HG02981 (cell line): ENCODE measurements around the gene SDR39U1.
A peak's percentile ranks its signal among the peaks of the same experiment; 100 is the strongest.

Source experiments
- ATAC-seq: cut with Tn5 transposase; IDR thresholded peaks from one replicate; pipeline ENCODE4 v1.9.1; 2021; ENCODE audit warnings: mild to moderate bottlenecking, moderate library complexity; ENCODE audit not compliant: unreplicated experiment

The SDR39U1 gene

DNA sequence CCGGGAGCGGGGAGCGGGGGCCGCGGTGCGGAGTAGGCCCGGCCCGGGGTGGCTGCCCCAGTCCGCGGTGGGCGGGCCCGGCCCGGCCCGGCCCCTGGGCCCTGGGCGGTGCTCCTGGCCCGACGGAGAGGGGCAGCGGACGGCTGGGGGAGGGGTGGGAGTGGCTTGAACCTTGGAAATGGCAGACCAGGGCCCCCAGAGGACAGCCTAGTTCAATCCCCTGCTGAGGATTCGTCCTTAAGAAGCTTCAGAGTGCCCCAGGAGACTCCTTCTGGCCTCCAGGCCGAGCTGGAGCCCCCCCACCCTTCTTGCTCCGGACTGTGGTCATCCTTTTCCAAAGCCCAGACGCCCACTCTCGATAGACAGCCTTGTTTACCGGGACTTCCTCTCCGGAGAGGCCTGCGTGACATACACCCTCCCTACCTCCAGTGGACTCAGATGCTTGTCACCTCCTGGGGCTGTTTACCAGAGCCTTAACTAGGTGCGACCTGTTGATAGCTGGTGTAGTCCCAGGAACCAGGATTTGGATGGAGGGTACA lies 12.4 kb downstream of the SDR39U1 start:
- ATAC-seq, result peak; percentile 50

DNA sequence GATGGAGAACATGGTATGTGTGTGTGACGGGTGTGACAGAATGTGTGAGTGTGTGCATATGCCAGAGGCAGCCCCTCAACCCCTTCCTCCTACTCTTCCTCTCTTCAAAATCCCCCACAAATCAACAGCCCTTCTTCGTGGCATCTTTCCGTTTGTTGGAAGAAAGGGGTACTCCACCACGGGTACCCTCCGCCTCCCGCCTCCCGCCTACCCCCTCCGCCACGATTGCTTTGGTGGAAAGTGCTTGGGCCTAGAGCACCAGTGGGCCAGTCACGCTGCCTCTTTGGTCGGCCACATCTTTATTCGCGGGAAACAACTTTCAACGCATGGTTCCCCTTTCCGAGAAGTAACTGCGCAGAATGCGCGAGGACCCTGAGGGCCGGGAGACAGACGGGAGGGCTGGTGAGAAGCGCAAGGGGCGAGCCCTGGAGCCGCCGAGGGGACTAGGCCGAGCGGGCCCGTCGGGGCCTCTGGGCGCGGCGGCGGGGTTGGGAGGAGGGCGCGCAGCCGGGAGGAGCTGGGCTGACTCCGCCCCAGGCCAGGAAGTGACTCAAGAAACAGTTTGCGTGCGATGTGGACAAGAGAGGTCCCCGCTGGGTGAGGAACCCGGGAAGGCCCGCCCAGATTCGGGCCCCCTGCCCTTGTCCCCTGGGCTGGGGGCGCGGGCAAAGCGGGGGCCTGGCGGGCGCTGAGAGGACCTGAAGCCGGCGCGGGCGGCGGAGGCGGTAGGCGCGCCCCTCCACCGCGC lies 13.0 kb downstream of the SDR39U1 start, which contains the start of the genes CBLN3 and KHNYN:
Gene CBLN3 (minus strand): TSS at position 274 of the 748 bp plus-strand sequence. CDS start 614 bp downstream, outside the sequence.
Gene KHNYN (plus strand): TSS at position 560 of the 748 bp plus-strand sequence. CDS start 777 bp downstream, outside the sequence.
- peak; percentile 84 for ATAC-seq

DNA sequence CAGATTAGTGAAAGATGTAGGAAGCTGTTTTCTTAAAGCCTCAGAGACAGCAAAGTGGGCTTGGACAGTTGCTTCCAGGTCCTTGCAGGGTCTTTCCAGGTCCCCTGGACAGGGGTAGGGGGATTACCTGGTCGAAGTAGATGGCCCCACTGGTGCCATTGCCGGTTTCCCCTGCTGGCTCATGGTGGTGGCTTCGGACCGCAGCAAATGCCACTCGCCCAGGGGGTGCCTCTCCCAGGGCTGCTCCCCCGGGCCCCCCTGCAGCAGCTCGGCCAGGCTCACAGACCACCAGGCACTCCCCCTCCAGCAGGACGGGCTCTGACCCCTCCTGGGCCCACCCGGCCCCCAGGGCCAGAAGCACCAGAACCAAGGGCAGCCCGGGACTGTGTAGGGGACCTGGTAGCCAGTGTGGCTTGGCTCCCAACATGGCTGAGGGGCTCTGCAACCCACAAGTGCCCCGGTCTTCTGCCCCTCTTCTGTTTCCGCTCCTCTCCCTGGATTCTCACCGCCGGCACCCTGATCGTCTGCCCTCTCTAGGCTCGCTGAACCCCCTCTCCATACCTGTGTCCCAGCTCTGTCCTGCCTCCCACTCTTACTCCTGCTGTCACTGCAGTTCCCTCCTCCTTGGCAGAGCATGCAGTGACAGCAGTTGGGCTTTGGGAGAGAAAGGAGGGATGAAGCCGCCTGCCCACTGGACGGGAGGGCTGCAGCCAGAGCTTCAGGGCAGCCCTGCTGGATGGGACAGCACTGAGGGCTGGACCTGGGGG lies 13.8 kb downstream of the SDR39U1 start:
- ATAC-seq, result no peak

DNA sequence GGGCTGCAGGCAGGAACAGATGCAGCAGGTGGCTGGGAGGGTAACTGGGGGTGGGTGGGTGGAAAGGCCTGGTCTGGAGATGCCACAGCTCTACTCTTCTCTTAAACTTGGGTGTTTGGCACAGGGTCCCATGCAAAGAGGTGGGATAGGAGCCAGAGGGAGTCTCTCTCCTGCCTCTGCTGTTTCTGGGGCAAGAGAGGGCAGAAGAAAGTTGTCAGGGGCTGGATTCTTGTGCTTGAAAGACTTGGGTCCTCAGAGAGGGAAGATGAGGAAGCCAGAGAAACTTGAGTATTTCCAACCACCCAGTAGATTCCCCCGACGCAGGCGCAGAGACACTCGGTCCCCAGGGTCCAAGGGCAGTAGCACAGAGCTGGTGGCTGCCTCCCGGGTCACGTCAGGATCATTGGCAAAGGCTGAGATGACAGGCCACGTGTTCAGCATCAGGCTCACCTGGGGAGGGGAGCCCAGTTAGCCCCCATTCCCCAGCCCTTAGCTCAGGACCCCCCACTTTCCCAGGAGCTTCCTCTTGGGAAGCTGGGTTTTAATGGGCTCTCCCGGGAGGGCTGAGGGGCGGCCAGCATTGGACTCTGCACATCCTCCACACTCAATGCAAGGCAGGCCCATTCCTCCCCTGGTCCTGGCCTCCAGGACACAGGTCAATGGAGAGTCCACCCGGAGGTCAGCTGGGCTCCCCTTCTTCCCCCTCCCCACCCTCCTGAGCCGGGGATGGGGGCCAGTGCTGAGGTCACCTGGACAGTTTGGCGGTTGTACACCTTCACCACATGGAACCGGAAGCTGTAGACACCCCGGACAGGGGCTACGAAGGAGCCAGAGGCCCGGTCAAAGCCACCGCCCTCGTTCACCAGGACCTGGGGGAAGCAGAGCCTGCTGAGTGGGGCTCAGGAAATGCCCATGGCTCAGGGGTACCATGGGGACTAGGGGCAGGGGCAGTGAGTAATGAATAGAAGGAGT lies 14.8 kb downstream of the SDR39U1 start:
- ATAC-seq, result no peak

DNA sequence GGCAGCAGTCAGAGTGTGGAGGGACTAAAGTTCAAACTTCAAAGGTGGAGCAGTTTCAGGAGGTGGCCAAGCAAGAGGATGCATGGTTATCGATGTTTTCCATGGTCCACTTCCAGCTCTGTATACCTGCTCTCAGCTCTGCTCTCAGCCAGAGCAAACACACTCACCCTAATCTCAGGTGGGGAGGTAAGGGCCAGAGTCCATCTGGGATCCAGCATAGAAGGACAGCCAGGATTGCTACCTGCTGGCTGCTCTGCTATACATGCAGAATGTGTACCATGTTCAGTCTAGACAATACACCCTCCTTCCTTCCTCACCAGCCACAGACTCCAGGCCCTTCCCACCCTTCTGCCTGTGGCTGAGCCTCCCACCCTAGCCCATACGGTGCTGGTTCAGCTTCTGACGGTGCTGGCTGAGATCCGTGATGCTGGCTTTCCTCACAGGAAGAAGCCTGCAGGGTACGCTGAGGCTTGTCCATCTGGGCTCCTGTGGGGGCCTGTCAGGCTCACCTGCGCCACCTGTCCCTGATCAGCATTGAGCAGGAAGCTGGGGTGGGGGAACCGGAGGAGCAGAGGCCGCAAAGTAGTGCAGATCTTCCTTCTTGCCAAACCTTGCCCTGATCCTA lies 15.6 kb downstream of the SDR39U1 start:
- no peak for ATAC-seq

DNA sequence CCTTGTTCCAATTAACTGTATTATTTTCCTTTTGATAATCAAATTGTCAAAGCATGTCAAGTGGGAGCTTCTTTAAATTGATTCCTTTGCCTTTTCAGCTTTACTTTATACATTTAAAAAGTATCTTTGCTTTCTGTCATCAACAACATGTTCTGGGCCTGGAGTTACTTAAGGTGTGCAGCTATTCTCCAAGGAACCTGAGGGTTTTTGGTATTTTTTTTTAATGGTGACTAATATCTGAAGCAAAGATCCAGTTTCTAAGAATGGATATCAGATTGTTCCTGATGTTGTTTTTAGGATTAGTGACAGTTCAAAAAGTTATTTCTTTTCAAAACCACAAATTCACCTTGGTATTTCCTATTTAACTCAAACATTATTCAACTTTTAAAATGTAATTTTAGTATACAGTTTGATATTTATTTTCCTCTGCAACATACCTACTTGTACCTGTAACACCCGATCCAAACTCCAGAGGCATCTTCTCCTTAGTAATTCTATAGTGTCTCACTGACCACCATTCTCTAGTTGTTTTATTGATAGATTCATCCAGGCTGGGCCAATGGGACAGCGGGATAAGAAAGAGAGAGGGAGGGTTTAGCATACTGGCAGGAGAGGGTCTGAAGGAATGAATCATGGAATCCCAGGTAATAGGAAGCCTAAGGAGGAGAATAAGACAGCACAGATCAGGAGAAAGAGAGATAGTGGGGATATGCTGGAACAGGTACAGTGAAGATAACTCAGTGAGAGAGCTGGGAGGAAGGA lies 16.2 kb downstream of the SDR39U1 start:
- ATAC-seq, result no peak

DNA sequence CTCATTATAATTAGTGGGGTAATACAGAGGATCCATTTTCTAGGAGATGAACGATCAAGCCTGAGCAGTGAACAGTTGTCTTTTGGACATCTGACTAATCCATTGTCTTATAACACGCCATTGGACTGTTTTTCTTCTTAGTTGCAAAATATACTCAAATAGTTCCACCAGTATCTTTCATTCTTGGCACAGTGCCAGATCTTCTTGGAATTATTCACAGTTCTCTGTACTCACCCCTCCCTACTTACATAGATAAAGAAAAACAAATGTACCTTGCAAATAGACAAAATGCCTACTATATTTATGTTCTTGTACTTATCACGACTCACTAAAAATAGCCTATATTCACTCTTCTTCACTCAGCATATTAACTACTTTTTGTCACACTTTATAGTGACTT lies 16.9 kb downstream of the SDR39U1 start:
- ATAC-seq, result no peak

DNA sequence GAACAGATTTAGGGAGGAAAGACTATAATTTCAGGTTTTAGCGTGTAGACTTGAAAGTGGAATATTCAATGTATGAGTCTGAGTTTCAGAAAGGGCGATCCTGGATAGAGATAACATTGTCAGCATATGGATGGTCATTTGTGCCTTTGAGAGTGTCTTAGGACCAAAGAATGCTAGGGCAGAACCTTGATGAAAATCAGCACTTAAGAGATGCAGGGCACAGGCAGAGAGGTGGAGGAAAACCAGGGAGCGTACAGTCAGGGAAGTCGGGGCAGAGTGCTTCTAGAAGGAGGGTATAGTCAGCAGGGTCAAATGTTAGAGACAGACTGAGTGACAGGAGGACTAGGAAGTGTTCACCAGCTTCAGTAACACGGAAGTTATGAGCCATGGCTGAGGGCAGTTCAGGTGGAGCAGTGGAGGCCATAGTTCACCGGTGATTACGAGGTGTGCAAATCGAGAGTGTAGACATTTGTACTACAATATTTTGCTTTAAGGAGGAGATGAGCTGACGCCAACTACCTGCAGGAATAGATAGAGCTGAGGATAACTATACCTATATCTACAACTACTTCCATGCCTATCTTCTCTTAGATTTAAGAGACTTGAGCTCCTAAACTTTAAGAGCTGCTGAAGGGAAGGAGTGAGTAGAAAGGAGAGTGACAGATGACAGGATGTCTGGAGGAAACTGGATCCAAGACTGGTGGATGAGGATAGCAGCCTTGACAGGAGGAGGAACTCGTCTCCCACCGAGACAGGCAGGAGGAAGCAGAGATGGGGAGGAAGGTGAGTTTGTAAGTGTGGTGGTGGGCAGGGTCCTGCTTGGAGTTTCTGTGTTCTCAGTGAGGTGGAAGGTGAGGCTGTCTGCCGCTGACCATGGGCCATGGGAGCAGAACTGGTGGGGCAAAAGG lies 19.6 kb downstream of the SDR39U1 start:
- ATAC-seq, result no peak

DNA sequence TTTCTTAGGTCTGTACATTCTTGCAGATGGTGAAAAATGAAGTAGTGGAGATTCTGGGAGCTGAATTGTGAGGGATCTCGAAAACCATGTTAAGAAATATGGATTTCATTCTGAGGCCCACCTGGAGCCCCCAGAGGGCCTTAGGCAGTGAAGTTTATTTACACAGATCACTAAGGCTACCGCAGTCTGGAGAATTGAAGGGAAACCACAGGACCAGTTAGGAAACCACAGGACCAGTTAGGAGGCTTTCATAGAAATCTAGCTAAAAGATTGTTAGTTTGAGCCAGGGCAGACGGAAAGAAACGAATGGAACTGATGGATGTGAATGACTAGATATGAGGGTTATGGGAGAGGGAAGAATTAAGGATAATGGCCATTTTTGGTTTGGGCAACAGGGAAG lies 20.3 kb downstream of the SDR39U1 start:
- ATAC-seq, result no peak

DNA sequence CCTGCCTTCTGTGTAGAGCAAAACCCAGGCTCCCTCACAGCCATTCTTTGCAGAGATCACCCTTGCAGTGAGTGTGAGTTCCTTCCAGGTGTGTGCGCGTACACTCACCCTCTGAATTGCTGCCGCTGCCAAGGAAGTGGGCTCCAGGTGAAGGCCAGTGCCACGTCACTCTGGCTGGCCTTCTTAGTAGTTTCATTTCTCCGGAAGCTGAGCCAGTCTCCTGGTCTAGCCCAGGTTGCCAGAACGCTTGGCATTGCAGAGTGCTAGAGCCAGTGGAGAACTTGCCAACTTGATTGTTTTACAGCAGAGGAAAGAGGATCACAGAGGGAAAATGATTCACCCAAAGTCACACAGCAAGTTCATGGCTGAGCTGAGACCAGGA lies 24.1 kb downstream of the SDR39U1 start:
- no peak for ATAC-seq

DNA sequence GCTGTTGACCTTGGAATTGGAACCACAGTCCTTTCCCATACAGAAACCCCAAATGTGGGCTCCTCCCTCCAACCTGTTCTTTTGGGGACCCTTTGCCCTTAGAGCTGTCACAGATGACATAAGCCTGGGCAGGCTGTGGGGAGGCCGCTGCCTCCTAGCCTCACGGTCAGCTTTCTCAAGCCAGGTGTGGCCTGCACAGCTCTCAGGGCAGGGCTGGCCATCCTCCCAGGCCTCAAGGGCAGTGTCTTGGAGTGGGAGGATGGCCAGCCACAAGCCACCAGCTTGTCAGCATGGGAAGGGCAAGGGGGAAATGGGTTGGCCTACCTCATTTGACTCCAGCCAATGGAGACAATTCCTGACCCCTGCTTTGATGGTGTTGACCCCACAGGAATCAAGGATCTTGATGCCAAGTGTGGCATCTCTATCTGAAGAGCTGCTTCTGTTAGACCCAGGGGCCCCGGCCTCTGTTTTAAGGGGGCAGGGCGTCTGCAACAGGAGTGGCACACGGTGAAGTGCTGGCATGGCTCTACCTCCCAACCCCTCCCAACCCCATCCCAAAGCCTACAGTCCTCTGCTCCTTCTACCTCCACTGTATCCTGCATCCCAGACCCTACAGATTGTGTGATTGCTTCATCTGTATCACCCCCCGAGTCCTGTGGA lies 24.6 kb downstream of the SDR39U1 start:
- no peak for ATAC-seq

DNA sequence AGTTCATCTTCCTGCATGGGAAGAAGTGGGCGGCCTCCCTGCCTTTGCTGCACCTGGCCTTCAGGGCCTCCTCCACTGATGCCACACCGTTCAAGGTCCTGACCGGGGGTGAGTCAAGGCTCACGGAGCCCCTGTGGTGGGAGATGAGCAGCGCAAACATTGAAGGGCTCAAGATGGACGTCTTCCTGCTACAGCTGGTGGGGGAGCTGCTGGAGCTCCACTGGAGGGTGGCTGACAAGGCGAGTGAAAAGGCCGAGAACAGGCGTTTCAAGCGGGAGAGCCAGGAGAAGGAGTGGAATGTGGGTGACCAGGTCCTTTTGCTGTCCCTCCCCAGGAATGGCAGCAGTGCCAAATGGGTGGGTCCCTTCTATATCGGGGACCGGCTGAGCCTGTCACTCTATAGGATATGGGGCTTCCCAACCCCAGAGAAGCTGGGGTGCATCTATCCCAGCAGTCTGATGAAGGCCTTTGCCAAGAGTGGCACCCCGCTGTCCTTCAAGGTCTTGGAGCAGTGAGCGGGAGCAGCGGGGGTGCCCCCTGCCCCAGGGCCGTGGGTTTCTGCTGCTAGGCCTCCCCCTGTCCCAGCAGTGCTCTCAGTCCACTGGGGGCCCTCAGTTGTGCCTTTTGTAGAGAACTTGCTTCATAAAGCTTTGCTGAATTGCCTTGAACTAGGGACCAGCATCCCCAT lies 25.5 kb downstream of the SDR39U1 start:
- no peak for ATAC-seq

DNA sequence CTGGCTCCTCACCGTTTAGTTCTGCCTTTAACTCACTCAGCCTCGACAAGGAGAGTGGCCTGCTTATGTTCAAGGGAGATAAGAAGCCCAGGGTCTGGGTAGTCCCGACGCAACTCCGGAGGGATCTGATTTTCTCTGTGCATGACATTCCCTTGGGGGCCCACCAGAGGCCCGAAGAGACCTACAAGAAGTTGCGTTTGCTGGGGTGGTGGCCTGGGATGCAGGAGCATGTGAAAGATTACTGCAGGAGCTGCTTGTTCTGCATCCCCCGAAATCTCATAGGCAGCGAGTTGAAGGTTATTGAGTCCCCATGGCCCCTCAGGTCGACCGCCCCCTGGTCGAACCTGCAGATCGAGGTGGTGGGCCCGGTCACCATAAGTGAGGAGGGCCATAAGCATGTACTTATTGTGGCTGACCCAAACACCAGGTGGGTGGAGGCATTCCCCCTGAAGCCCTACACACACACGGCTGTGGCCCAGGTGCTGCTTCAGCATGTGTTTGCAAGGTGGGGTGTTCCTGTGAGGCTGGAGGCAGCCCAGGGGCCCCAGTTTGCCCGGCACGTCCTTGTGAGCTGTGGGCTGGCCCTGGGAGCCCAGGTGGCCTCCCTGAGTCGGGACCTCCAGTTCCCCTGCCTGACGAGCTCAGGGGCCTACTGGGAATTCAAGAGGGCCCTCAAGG lies 26.2 kb downstream of the SDR39U1 start:
- no peak for ATAC-seq

DNA sequence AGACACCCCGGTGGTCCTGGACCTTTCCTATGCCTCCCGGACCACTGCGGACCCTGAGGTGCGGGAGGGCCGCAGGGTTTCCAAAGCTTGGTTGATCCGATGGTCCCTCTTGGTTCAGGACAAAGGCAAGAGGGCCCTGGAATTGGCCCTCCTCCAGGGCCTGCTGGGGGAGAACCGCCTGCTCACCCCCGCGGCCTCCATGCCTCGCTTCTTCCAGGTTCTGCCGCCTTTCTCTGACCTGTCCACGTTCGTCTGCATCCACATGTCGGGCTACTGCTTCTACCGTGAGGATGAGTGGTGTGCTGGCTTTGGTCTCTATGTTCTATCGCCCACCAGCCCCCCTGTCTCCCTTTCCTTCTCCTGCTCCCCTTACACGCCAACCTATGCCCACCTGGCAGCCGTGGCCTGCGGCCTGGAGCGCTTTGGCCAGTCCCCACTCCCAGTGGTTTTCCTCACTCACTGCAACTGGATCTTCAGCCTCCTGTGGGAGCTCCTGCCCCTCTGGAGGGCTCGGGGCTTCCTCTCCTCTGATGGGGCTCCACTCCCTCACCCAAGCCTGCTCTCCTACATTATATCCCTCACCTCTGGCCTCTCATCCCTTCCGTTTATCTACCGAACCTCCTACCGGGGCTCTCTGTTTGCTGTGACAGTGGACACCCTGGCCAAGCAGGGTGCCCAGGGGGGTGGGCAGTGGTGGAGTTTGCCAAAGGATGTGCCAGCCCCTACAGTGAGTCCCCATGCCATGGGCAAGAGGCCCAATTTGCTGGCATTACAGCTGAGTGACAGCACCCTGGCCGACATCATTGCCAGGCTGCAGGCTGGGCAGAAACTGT lies 26.9 kb downstream of the SDR39U1 start:
- no peak for ATAC-seq

DNA sequence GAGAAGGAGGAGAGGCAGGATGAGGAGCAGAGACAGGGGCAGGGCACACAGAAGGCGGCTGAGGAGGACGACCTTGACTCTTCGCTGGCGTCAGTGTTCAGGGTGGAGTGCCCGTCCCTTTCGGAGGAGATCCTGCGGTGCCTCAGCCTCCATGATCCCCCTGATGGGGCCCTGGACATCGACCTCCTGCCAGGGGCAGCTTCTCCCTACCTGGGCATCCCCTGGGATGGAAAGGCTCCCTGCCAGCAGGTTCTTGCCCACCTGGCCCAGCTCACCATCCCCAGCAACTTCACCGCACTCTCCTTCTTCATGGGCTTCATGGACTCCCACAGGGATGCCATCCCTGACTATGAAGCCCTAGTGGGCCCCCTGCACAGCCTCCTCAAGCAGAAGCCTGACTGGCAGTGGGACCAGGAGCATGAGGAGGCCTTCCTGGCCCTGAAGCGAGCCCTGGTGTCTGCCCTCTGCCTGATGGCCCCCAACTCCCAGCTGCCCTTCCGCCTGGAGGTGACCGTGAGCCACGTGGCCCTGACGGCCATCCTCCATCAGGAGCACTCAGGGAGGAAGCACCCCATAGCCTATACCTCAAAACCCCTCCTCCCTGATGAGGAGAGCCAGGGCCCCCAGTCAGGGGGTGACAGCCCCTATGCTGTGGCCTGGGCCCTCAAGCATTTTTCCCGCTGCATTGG lies 27.7 kb downstream of the SDR39U1 start:
- no peak for ATAC-seq
